T-helper 1 cell (primary cell): ENCODE measurements around the gene ABCB4.

ENCODE experiments used
- DNase-seq, 5 donors: peaks; one replicate each; pipeline ENCODE4 v3.0.0-alpha.2; 2012 to 2020

Gene ABCB4

DNA sequence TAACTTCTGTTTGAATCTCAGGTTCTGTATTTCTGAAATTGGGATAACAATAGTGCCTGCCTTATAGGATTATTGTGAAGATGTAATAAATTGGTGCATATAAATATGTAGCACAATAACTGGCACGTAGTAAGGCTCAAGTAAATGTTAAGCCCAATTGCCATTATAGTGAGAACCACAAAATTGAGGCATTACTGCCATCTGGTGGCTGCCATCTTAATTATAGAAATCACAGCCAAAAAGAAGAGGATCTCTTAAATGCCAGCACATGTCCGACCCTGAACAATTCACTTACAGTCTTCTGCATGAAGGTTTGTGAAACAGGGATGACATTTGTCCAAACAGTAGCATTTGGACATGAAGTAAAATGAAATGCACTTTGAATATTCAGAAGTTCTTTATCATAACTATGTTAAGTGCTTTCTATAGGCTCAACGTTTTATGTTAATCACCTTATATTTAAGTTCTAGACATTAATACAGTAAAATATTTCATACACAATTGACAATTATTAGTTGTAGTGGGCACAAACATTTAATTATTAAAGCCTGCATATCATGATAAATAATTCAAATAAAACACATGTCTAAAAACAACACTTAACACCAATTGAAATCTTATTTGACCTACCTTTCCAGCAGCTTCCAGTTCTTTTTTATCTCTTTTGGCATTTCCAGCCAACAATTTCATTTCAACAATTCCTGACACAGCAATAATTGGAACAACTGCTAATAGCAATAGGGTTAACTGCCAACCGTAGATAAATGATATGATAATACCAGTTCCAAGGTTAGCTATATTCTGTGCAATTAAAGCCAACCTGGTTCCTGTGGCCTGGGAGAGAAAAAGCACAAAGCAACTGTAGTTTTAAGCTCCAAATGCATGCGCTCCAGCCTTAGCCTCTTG lies 58.5 kb downstream of the ABCB4 start:
- DNase-seq, result peak; percentile 9 to 67 (median 58)

DNA sequence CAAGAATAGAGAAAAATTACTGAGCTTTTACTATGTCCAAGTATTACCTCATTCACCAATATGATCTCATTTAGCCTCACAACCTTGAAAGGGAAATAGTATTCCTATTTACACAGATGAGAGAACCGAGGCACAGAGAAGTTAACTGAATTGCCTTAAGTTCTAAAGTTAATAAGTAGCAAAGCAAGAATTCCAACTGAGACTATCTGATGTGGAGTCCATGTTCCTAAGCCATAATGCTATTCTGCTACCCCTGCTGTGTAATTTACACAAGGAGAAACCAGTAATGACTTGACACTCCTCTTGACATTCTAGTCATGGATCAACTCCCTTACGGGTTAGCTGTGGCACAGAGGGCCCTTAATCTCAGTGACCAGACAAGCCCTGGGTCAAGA lies 60.7 kb downstream of the ABCB4 start:
- DNase-seq, result no peak

DNA sequence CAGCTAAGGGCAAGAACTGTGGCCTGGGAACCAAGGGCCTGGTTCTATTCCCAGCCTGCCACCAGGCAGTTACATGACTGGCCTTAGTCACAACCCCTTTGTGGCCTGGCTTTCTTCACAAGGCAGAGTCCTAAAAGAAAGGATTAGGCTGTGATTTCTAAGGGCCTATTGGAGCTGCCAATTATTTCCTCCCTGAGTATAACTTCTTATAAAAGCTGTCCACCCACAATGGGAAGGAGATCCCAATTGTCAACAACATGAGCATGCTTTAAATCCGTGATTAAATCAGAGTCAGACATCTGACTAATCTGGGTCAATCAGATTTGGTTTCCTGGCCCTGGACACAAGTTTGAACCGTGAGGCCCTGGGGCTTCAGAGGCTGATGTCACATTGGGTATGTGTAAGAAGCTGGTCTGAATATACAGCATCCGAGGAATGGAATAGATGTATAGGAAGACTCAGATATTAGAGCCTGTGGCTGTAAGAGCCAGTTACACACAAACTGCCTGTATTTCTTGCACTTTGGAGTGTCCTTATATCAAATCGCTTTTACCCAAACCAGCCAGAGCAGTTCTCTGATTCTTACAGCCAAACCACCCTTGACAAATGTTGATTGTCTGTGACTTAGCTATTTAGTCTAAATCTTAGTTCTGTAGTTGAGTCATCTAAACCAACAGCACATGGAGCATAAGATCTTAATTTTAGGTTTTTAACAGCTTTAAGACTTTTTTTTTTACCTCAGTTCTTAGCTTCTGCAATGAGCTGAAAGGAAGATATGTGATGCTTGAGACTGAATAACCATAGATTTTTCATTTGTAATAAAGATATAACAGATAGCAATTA lies 61.3 kb downstream of the ABCB4 start:
- no peak for DNase-seq

DNA sequence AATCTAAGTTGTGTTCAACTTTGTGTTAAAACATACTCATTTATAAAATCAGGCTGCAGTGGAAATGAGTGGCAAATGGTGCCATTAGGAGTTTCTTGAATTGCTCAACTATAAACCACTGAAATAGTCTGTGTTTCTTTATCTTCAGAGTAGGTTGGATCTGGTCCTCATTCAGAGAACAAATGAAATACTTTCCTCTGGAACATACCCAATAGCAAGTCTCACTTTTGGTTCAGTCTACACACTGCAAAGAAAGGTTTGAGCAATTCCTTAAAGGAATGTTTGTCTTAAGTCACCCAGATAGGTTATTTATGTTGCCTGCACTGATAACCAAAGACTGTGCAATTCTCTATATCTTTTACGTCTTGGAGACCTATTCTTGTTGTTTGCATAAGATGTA lies 62.5 kb downstream of the ABCB4 start:
- no peak for DNase-seq

DNA sequence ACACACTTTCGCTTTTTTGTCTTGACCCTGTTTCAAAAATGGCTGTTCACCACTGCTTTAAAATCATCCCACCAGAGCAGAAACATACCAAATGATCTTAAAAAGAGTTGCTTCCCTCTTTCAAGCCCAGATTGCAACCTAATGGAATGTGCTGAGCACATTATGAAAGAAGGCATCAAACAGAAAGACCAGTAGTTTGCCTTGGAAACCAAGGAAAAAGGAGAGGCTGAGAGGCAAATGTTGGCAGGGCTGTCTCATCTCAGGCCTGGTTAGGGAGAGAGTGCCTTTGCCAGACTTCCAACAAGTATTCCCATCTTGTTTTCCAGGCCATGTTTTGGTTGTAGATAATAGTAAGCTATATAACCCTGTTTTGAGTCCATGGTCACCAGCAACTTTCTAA lies 64.3 kb downstream of the ABCB4 start:
- no peak for DNase-seq

DNA sequence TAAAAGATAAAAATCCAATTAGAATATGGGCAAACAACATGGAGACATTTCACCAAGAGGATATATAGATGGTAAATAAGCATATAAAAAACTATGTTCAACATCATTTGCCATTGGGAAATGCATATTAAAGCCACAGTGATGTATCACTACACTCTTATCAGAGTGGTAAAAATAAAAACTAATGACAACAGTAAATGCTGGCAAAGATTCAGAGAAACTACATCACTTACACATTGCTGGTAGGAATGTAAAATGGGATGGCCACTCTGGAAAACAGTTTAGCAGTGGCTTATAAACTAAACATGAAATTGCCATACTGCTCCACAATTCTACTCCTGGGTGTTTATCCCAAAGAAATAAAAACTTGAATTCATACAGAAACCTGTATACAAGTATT lies 70.8 kb downstream of the ABCB4 start:
- DNase-seq, result no peak

DNA sequence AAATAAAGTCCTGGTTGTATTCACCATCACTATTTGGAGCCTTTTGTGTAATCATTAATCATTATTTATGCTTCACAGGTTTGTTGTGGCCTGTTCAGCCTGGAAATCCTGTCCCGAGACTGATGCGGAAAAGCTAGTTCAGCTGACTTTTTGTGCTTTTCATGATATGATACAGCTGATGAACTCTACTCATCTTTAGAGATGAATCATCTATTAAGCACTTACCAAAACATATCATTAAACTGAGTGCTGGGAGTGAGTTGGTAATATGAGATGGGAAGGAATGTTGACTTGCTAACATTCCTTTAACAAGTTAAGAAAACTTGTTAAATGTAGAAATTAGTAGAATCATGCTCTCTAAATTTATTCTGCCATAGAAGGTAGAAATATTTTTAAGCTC lies 77.0 kb downstream of the ABCB4 start:
- no peak for DNase-seq

DNA sequence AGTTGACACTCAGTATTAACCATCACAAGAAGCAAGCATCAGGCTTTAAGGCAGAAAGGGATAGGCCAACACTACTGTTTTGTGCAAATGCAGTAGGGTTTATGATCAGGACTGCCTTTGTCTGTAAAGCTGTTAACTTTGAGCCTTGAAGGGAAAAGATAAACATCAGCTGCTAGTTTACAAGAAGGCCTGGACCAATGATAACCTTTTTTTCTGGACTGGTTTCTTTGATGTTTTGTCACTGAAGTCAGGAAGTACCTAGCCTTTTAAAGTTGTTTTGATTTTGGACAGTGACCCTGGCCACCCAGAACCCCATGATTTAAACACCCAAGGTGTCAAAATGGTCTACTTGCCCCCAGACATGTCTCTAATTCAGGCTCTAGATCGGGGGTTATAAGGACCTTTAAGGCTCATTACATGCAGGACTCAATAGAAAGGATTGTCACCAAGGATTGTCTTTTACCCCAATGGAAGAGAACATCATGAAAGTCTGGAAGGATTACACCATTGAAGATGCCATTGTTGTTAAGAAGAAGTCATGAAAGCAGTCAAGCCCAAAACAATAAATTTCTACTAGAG lies 79.9 kb downstream of the ABCB4 start:
- no peak for DNase-seq

DNA sequence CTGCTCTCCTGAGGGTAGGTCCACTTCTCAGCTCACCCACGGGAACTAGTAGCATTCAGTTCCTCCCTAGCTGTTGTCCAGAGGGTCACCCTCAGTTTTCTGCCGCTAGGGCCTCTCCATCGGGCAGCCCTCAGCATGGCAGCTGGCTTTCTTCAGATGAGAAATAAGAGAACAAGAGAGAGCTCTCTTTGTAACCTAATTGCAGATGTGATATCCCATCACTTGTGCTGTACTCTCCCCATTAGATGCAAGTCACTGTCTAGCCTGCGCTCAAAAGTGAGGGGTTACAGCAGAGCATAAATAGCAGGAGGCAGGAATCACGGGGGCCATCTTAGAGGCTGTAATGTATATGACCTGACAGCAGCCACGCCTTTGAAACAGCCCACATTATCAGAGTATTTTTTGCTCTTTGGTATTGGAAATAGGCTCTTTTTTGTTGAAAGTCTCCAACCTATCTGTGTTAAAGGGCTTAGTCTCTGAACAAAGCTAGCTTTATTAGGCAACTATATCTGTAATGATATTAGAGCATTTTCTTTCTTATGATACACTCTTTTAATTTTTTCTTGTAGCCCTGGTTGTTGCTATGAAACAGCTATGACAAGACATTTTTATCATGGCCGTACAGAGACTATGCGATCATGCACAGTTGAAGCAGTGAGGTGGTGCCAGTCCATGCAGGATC lies 84.3 kb downstream of the ABCB4 start:
- DNase-seq, result no peak

DNA sequence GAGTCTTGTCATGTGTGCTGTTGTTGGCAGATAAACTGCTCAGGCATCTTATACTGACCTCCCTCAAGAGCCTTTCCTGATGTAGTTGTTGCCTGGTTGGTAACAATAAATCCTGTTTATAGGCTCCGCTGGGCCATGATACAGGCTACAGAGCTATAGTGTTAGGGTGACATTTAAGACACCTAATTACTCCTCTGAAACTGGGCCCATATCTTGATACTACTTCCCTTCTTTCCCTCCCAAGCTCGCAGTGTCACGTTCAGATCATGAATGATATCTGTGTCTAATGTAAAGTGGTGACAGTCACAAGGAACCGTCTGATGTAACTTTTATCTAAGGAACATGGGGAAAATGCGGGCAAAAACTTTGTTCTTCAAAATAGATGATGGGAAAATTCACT lies 94.6 kb downstream of the ABCB4 start:
- DNase-seq, result no peak

DNA sequence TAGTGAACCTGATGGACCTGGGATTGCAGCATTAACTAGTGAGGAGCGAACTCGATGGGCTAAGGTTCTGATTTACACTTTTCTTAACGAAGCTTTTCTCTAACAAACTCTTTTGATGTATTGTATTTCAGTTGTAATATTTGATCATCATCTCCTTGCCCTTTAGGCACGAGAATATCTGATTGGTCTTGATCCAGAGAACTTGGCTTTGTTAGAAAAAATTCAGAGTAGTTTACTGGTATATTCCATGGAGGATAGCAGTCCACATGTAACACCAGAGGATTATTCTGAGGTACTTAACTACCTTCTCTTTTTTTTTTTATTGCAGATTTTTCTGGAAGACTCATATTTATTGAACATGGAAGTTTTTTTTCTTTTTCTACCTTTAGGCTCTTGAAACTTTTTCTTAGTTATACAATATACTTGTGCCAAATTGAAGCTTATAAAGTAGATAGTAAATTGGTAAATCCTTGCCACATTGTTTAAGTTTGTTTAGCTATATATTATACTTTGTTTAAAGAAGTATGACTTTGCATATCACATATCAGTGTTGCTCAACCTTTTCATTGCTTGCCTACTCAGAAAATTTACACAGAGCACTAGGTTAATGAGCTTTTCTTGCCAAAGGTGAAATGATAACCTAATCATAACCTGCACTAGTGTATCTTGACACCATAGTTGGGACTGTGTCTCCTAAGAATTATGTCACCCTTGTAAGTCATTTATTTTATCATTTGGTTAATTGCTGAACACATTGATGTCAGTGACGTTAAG lies 99.6 kb downstream of the ABCB4 start:
- DNase-seq, result no peak

DNA sequence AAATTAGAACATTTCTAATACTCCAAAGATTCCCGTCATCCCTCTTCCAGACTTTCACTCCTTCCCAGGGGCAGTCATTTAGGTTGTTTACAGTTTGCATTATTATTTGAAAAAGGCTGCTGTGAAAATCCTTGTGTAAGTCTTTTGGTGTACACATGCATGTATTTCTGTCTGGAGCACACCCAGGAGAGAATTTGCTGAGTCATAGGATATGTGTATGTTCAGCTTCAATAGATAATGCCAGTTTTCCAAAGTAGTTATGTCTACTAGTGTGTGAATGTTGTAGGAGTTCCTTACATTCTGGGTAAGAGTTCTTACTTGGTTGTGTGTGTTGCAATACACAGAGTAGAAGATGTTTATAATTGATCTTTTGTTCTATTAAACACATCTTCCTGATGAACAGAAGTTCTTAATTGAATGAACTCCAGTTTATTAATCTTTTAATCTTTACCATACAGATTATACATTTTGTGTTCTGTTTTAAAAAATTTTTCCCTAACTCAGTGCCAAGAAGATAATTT lies 104.8 kb downstream of the ABCB4 start:
- DNase-seq, result no peak

DNA sequence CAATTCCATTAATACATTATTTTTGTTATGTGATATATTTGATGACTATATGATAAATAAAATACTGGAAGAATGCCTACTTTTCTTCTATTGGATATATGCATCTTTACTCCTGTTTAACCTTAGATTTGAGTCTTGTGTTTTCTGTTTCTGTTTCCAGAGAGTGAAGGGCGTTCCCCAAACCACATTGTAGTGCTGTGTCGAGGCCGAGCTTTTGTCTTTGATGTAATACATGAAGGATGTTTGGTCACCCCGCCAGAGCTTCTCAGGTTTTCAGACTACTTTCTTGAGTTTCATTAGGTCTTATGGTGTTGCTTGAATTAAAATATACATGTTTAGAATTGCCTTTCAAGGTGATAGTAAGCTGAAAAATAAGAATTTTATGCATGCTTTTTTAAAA lies 106.3 kb downstream of the ABCB4 start:
- peak in 4 of 5 donors; percentile 3 to 78 (median 16) for DNase-seq

DNA sequence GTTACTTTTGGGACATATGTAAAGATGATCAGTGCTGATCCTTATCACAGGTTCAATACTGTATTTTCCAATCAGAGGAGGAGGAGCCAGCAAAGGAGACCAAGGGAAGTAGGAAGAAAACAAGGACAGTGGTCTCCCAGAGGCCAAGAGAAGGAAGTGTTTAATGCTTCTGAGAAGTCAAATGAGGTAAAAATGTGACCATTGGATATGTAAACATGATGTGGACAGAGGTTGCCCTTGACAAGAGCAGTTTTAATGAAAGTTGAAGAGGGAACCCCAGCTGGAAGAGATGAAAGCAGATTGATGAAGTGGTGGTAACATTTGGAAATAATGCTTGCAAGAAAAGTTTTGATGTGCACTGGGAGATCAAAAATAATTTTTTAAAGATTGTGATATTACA lies 111.2 kb downstream of the ABCB4 start:
- no peak for DNase-seq

DNA sequence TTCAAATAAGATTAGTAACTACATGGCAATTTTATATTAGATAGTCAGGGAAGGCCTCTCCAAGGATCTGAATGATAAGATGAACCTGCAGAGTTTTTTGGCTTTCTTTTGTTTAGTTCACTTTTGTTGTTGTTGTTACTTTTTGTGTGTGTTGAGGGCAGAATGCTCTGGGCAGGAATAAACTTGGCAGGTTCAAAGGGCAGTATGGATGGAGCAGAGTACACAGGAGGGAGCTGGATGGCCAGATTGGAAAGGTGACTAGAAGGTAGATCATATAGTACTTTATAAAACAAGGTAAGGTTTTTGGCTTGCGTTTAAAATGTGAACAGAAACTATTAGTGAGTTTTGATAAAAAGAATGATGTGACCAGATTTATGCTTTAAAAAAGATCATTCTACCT lies 112.1 kb downstream of the ABCB4 start:
- no peak for DNase-seq

DNA sequence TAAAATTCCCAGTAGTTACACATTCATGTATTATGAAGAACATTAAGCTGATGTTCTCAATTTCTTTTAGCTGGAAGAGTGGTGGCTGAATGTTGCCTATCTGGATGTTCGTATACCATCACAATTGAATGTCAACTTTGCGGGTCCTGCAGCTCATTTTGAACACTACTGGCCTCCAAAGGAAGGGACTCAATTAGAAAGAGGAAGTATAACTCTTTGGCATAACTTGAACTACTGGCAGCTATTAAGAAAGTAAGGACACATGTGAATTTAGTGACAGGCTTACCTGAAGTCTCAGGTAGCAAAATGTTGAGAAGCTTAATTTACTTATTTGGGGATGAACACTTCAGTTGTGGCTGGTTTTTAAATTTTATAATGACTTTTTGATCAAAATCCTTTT lies 114.2 kb downstream of the ABCB4 start:
- no peak for DNase-seq

DNA sequence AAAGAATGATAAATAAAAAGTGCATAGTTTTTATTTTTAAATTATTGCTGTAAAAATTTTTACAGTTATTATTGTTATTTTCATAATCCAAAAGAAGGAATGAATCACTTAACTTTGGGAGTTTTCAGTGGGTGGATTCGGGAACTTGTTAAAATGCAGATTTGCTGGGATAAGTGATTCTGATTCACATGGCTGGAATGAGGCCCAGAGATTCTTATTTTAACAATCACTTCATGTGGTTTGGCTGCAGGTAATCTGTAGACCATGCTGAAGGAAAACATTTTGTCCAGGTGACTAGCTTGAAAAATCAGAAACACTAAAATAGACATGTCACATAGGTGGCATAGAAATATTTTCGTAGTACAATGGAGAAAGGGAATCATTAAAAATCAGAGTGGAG lies 116.1 kb downstream of the ABCB4 start:
- no peak for DNase-seq

DNA sequence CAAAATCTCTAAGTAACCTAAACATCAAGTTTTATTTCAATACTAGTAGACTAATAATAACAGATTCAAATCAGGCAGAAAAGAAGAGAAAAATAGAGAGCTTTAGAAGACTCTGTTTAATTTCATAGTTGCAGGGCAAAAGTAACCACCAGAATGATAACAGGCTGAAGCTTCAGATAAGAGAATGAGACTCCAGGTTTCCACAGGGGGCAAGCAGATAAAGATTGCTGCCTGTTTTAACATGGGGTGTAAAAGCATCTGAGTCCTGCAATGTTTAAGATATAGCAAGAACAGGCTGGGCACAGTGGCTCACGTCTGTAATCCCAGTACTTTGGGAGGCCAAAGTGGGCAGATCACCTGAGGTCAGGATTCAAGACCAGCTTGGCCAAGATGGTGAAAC lies 119.0 kb downstream of the ABCB4 start:
- no peak for DNase-seq

DNA sequence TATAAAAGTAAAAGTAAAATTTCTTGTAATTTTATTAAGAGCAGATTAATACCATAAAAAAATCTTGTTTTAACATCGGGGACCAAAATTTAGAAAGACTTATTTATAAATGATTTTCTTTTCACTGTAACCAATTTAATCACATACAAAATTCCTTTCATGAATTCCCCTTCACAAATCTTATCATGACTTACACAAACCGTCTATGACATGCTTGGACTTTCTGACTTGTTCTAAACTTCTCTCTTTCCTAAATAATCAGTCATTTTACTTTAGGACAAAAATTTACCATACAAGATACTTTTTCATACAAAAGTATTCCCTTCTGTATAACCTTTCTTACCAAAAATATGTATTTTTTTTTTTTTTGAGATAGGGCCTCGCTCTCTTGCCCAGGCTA lies 120.7 kb downstream of the ABCB4 start:
- no peak for DNase-seq
